CD4-positive, alpha-beta T cell (primary cell): Measurements from ENCODE around the gene TMEM203. TPM values are rescaled to one million over a fixed set of nuclear protein-coding genes. Genes with fewer than 3 reads are reported as not detected.
A peak's percentile ranks its signal among the peaks of the same experiment; 100 is the strongest.

ENCODE experiments used
- ATAC-seq: fragments of 200-7000 bp; cut with Tn5 transposase; one replicate; pipeline ENCODE4 v1.10.0; 2022; ENCODE audit warnings: mild to moderate bottlenecking; ENCODE audit not compliant: poor library complexity
- CTCF ChIA-PET: fragments of 350-600 bp; sonication (Branson Sonifier 250); formaldehyde crosslinking; loops from one replicate; lab custom pipeline; 2021; ENCODE audit warnings: antibody characterized with exemption, inconsistent platforms; lab: Charles Lee
- POLR2A ChIA-PET: fragments of 350-600 bp; sonication (Branson Sonifier 250); formaldehyde crosslinking; loops from one replicate; lab custom pipeline; 2021; ENCODE audit warnings: antibody characterized with exemption, inconsistent platforms; lab: Charles Lee
- DNase-seq, 14 experiments: peaks; one replicate each; pipeline ENCODE4 v3.0.0-alpha.2; 2013 to 2020; ENCODE audit warnings: mixed read lengths in 2 of 14
- H3K27ac ChIP-seq, 2 donors: one replicate each; pipeline versions ENCODE4 v1.5.1 to v1.7.0; 2013; ENCODE audit warnings: low read length in 2 of 2, low read depth in 1 of 2, mild to moderate bottlenecking in 1 of 2
- H3K27me3 ChIP-seq, 2 experiments: 1 replicate in 1 of 2; 2 replicates in 1 of 2; pipeline versions ENCODE4 v1.6.1 to v1.7.0; 2013; ENCODE audit warnings: low read length in 2 of 2, control low read depth in 1 of 2, mild to moderate bottlenecking in 1 of 2, moderate library complexity in 1 of 2; ENCODE audit not compliant: insufficient read depth in 2 of 2, control insufficient read depth in 1 of 2
- H3K36me3 ChIP-seq: one replicate; pipeline ENCODE4 v1.6.1; 2013; ENCODE audit warnings: low read length, control low read depth; ENCODE audit not compliant: insufficient read depth
- H3K4me1 ChIP-seq: one replicate; pipeline ENCODE4 v1.6.1; 2013; ENCODE audit warnings: low read length, control low read depth; ENCODE audit not compliant: insufficient read depth
- H3K4me3 ChIP-seq: one replicate; pipeline ENCODE4 v1.5.1; 2013; ENCODE audit warnings: mild to moderate bottlenecking, low read length, moderate library complexity
- H3K9me3 ChIP-seq, 2 experiments: 1 replicate in 1 of 2; 2 replicates in 1 of 2; pipeline versions ENCODE4 v1.6.1 to v1.7.0; 2013; ENCODE audit warnings: low read length in 2 of 2, mild to moderate bottlenecking in 2 of 2, control low read depth in 1 of 2, moderate library complexity in 1 of 2; ENCODE audit not compliant: control insufficient read depth in 1 of 2, insufficient read depth in 1 of 2
- H3K27ac Mint-ChIP-seq: one replicate; pipeline ENCODE4 v1.8.0; 2020; ENCODE audit warnings: mixed read lengths
- H3K27me3 Mint-ChIP-seq: one replicate; pipeline ENCODE4 v1.8.0; 2021; ENCODE audit warnings: mixed read lengths
- H3K36me3 Mint-ChIP-seq: one replicate; pipeline ENCODE4 v1.8.0; 2021; ENCODE audit warnings: low read depth, mixed read lengths
- H3K4me1 Mint-ChIP-seq: one replicate; pipeline ENCODE4 v1.8.0; 2021; ENCODE audit warnings: low read depth, mixed read lengths
- H3K4me3 Mint-ChIP-seq: one replicate; pipeline ENCODE4 v1.8.0; 2020; ENCODE audit warnings: mild to moderate bottlenecking, mixed read lengths
- H3K9me3 Mint-ChIP-seq: one replicate; pipeline ENCODE4 v1.8.0; 2020; ENCODE audit warnings: mixed read lengths
- intact Hi-C, 2 experiments: fragments of 100-400 bp; cut with DNase I in 1 of 2; cut with micrococcal nuclease in 1 of 2; formaldehyde crosslinking; loops; one replicate each; pipeline versions ENCODE4 v1.15.1 to v1.9.0; 2023 to 2025; cut with DNase I, micrococcal nuclease
- total RNA-seq, 174 experiments: library from RNA in 2 of 174; stranded (reverse) in 2 of 174; gene quantifications; one replicate each; pipeline ENCODE4 v1.2.3 and lab custom pipeline; 2021 to 2026
- TF ChIP-seq, protein P1 (sequence below): fragments of 200-600 bp; IDR thresholded peaks from one replicate; pipeline ENCODE4 v1.8.0; 2022; ENCODE audit warnings: antibody characterized with exemption, mild to moderate bottlenecking

The TMEM203 gene
- total RNA-seq, 2 experiments from 2014 or later, result 18.2 to 18.7 TPM

DNA sequence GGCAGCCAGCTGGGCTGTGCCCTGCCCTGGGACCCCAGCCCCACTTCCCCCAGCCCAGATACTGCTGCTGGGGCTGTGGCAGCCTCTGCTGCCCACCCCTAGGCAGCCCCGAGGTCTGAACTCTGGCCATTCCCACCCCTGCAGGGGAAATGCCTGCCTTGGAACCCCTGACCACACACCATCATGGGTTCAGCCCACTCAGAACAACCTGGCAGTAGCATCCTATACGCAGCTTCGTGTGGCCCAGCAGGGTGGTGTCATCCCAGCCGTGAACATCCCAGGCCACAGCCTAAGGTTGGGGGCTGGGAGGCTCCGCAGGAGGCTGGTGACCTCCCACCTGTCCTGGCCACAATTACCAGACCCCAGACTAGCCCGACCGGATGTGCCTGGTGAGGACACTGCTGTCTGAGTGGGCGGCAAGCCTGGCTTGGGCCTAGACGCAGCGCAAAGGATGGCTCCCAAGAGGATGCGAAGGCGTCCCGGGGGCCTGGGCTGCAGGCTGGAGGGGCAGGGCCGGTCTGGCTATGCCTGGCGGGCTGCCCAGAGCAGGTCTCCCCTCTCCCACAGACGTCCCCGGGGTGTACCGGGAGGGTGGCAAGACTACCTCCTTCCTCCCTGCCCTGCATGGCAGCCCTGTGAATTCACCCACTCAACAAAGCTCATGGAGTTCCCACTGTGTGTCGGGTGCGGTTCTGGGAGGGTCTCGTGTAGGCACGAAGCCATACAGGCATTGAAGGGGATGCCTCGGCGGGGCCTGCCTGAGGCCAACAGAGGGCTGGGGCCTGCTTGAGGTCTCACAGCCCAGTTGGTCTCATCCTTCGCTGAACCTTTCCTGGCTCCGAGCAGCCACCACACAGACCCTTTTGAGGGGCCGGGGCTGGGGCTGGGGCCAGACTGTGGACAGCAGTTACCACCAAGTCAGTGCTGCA is 23.8 kb upstream of the TMEM203 start:
- CTCF ChIA-PET, result interaction anchor here (1.5 kb wide), 1 partner anchor 107 kb away, joined by 3 read pairs; no protein-coding TSS in a partner anchor
- Histone ChIP-seq H3K9me3 (peaks cover 0 to 10% of the 10 kb centered on the region in 2 experiments), H3K4me3 (no peak overlapping the region), H3K4me1 (peaks cover 14% of the 10 kb centered on the region), H3K36me3 (no peaks in the 10 kb centered on the region), H3K27ac (no peak overlapping the region), H3K27me3 (peaks cover 3 to 16% of the 10 kb centered on the region in 2 experiments)
- H3K4me3 Mint-ChIP-seq, result no peak overlapping the region
- DNase-seq, result no peak
- H3K4me1 Mint-ChIP-seq, result peaks cover 5% of the 10 kb centered on the region
- peaks cover 5% of the 10 kb centered on the region for H3K27me3 Mint-ChIP-seq
- POLR2A ChIA-PET, result interaction anchor here (2.4 kb wide), 1 partner anchor 11 kb away, joined by 15 read pairs; the partner anchor contains the start of gene TUBB4B
- TF ChIP-seq, protein P1, sequence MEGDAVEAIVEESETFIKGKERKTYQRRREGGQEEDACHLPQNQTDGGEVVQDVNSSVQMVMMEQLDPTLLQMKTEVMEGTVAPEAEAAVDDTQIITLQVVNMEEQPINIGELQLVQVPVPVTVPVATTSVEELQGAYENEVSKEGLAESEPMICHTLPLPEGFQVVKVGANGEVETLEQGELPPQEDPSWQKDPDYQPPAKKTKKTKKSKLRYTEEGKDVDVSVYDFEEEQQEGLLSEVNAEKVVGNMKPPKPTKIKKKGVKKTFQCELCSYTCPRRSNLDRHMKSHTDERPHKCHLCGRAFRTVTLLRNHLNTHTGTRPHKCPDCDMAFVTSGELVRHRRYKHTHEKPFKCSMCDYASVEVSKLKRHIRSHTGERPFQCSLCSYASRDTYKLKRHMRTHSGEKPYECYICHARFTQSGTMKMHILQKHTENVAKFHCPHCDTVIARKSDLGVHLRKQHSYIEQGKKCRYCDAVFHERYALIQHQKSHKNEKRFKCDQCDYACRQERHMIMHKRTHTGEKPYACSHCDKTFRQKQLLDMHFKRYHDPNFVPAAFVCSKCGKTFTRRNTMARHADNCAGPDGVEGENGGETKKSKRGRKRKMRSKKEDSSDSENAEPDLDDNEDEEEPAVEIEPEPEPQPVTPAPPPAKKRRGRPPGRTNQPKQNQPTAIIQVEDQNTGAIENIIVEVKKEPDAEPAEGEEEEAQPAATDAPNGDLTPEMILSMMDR, result no peak
- no peaks in the 10 kb centered on the region for H3K9me3 Mint-ChIP-seq
- no peak overlapping the region for H3K27ac Mint-ChIP-seq
- H3K36me3 Mint-ChIP-seq, result no peaks in the 10 kb centered on the region
- ATAC-seq, result no peak
- intact Hi-C loops, result loop anchor here in 1 of 2 experiments (5.0 kb wide), 1 partner anchor 182 kb away; the partner anchor contains the start of gene NPDC1

- H3K9me3 ChIP-seq, result peaks cover 0 to 10% of the 10 kb centered on the region in 2 experiments
- no peak overlapping the region for H3K27ac Mint-ChIP-seq
- no peak overlapping the region for H3K4me3 Mint-ChIP-seq
- H3K4me1 ChIP-seq, result peaks cover 21% of the 10 kb centered on the region
- TF ChIP-seq, protein P1, result no peak
- intact Hi-C loops, result loop anchor here in 1 of 2 experiments (5.0 kb wide), 1 partner anchor 181 kb away; the partner anchor contains the start of gene NPDC1
- peaks cover 5% of the 10 kb centered on the region for H3K27me3 Mint-ChIP-seq
- ChIA-PET POLR2A (interaction anchor here (2.3 to 2.4 kb wide), 2 partner anchors 12 to 133 kb away, joined by 10 to 15 read pairs; partner anchors contain the start of gene TUBB4B), CTCF (interaction anchor here (0.6 to 2.5 kb wide), 2 partner anchors 8 to 182 kb away, joined by 4 to 15 read pairs; no protein-coding TSS in a partner anchor)
- H3K36me3 Mint-ChIP-seq, result no peaks in the 10 kb centered on the region
- H3K4me3 ChIP-seq, result no peak overlapping the region
- no peak overlapping the region for H3K27ac ChIP-seq
- H3K36me3 ChIP-seq, result no peaks in the 10 kb centered on the region
- H3K9me3 Mint-ChIP-seq, result no peaks in the 10 kb centered on the region
- H3K27me3 ChIP-seq, result peaks cover 3 to 16% of the 10 kb centered on the region in 2 experiments
- peak in 1 of 14 experiments; percentile 39 for DNase-seq
- peaks cover 10% of the 10 kb centered on the region for H3K4me1 Mint-ChIP-seq
- ATAC-seq, result no peak
Measured at GRCh38 chr9:137228506-137228967, 23.1 kb upstream of the TMEM203 start.

DNA sequence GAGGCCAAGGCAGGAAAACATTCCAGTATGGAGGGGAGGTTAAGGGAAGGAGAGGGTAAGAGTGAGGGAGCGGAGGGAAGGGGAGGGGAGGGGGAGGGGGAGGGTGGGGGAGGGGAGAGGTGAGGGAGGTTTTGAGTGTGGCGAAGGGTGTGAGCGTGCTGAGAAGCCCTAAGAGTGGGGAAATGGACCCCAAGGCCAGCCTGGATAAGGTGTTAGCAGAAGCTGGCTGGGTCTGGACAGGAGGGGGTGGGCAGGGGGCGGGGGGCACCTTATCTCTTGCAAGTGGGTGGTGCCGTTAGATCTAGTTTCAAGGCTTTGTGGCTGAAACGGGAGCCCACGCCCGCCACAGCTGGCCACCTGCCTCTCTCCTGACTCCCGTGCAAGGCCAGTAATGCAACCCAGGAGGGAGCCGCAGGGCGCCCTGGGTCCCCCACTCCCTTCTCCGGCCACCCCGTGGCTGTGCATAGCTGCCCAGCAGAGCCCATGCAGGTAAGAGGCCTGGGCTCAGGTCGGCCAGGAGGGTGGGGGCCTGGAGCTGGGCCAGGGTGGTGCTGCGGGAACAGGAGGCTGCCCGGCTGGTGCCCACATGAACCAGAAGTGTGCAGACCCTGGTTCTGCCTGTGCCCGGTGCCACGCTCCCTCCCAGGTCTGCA is 22.5 kb upstream of the TMEM203 start:
- Mint-ChIP-seq H3K27ac (no peak overlapping the region), H3K9me3 (no peaks in the 10 kb centered on the region), H3K4me3 (peak overlapping the region; percentile 1), H3K36me3 (no peaks in the 10 kb centered on the region), H3K4me1 (peaks cover 16% of the 10 kb centered on the region), H3K27me3 (peaks cover 5% of the 10 kb centered on the region)
- no peak for DNase-seq
- ATAC-seq, result no peak
- intact Hi-C loops, result loop anchor here (1.0 to 5.0 kb wide), 5 partner anchors 106 to 182 kb away; partner anchors contain the start of gene NPDC1 (in 2 of the 2)
- peaks cover 23% of the 10 kb centered on the region for H3K4me1 ChIP-seq
- TF ChIP-seq, protein P1, result no peak
- no peaks in the 10 kb centered on the region for H3K36me3 ChIP-seq
- H3K27ac ChIP-seq, result no peak overlapping the region
- no peak overlapping the region for H3K4me3 ChIP-seq
- ChIA-PET CTCF (interaction anchor here (0.6 to 2.5 kb wide), 11 partner anchors 9 to 193 kb away, joined by 3 to 15 read pairs (median 4); partner anchors contain the start of genes ANAPC2, NPDC1 and SSNA1), POLR2A (interaction anchor here (1.0 to 2.4 kb wide), 5 partner anchors 13 to 141 kb away, joined by 3 to 15 read pairs (median 5); partner anchors contain the start of genes MAN1B1, TPRN and TUBB4B)
- peaks cover 0 to 10% of the 10 kb centered on the region in 2 experiments for H3K9me3 ChIP-seq
- H3K27me3 ChIP-seq, result peaks cover 3 to 16% of the 10 kb centered on the region in 2 experiments
